SH-SY5Y (cell line): ENCODE data around the gene ZNF345.

Experiments used
- GATA2 ChIP-seq: IDR thresholded peaks from 2 replicates; pipeline ENCODE4 v1.6.1; 2011; ENCODE audit warnings: mild to moderate bottlenecking, low read depth, low read length
- GATA3 ChIP-seq: IDR thresholded peaks from 2 replicates; pipeline ENCODE4 v1.6.1; 2011; ENCODE audit warnings: low read depth, mild to moderate bottlenecking, low read length, moderate library complexity

DNA sequence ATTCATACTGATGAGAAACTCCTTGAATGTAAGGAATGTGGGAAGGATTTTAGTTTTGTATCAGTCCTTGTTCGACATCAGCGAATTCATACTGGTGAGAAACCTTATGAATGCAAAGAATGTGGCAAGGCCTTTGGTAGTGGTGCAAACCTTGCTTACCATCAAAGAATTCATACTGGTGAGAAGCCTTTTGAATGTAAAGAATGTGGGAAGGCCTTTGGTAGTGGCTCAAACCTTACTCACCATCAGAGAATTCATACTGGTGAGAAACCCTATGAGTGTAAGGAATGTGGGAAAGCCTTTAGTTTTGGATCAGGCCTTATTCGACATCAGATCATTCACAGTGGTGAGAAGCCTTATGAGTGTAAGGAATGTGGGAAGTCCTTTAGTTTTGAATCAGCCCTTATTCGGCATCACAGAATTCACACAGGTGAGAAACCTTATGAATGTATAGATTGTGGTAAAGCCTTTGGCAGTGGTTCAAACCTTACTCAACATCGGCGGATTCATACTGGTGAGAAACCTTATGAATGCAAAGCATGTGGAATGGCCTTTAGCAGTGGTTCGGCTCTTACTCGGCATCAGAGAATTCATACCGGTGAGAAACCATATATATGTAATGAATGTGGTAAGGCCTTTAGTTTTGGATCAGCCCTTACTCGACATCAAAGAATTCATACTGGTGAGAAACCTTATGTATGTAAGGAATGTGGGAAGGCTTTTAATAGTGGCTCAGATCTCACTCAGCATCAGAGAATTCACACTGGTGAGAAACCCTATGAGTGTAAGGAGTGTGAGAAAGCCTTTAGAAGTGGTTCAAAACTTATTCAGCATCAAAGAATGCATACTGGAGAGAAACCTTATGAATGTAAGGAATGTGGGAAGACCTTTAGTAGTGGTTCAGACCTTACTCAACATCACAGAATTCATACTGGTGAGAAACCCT is 26.6 kb downstream of the ZNF345 start:
- TF ChIP-seq GATA2 (no peak), GATA3 (no peak)
